Measurements from ENCODE around the gene METTL25B. TPM values are rescaled to one million over a fixed set of nuclear protein-coding genes. Genes with fewer than 3 reads are reported as not detected.

Gene METTL25B
- total and polyA plus RNA-seq, 2 donors (not counting 1 experiment from before 2014, with no cell fraction given): 78.3 to 81.1 TPM

- Mint-ChIP-seq H3K9me3 (ENCODE audit: insufficient read depth) (no peaks in the 10 kb centered on the region), H3K27me3 (peaks cover 59% of the 10 kb centered on the region), H3K4me3 (no peak overlapping the region), H3K4me1 (peaks cover 16% of the 10 kb centered on the region), H3K27ac (no peak overlapping the region)
- Histone ChIP-seq H3K9me3 (ENCODE audit: control extremely low read depth in 1 of 3, control insufficient read depth in 2 of 3, insufficient read depth in 1 of 3, low read length in 2 of 3) (peaks cover 0 to 3% (median 0%) of the 10 kb centered on the region in 3 donors), H3K4me1 (ENCODE audit: control insufficient read depth in 2 of 2, insufficient read depth in 2 of 2, low read length in 2 of 2) (peaks cover 11 to 21% of the 10 kb centered on the region in 2 donors), H3K9ac (ENCODE audit: low read length) (no peak overlapping the region), H2AFZ (ENCODE audit: insufficient read depth, low read depth, low read length, poor library complexity, severe bottlenecking) (no peak overlapping the region), H3K4me2 (replicated peaks; ENCODE audit: low read depth, low read length, poor library complexity, severe bottlenecking) (no peak overlapping the region), H3K4me3 (ENCODE audit: control extremely low read depth in 1 of 5, extremely low read depth in 1 of 5, insufficient read depth in 1 of 5, low read depth in 2 of 5, low read length in 4 of 5) (no peak overlapping the region), H4K20me1 (ENCODE audit: control insufficient read depth, insufficient read depth, low read length, poor library complexity, severe bottlenecking) (no peaks in the 10 kb centered on the region), H3K27ac (ENCODE audit: low read length in 2 of 2) (no peak overlapping the region), H3K79me2 (ENCODE audit: control insufficient read depth, insufficient read depth, low read length) (no peaks in the 10 kb centered on the region), H3K27me3 (replicated peaks in 1 of 4; ENCODE audit: control extremely low read depth in 1 of 4, control insufficient read depth in 3 of 4, insufficient read depth in 4 of 4, low read length in 3 of 4) (peaks cover 0 to 75% (median 35%) of the 10 kb centered on the region in 4 experiments), H3K36me3 (replicated peaks in 1 of 2; ENCODE audit: control extremely low read depth in 1 of 2, control insufficient read depth in 1 of 2, extremely low read depth in 1 of 2, insufficient read depth in 2 of 2, low read length in 1 of 2) (no peaks in the 10 kb centered on the region)
- ATAC-seq (ENCODE audit: low read depth) (no peak), DNase-seq (no peak)
- ChIA-PET CTCF (interaction anchor here (4.4 to 7.0 kb wide), 4 partner anchors 13 to 198 kb away, joined by 80 to 245 read pairs (median 92); partner anchors contain the start of genes CRABP2, ISG20L2, METTL25B and NTRK1), POLR2A (no interaction called here)
- TF ChIP-seq EZH2 (IDR thresholded peaks at IDR 0.05; ENCODE audit: borderline replicate concordance, insufficient read depth, low read depth, low read length, poor library complexity, severe bottlenecking): no peak
- TF ChIP-seq CTCF (IDR thresholded peaks at IDR 0.05): no peak
- intact Hi-C loops (cut with micrococcal nuclease): no loop called here
- 41% methylated on average over 15 of the region's 16 CpGs for WGBS (ENCODE audit: insufficient coverage)
These were observed 35.1 kb upstream of the METTL25B start for GRCh38 chr1:156692925-156693847.

Data from B cell (primary cell).